ENCODE data around the gene MGA.

DNA sequence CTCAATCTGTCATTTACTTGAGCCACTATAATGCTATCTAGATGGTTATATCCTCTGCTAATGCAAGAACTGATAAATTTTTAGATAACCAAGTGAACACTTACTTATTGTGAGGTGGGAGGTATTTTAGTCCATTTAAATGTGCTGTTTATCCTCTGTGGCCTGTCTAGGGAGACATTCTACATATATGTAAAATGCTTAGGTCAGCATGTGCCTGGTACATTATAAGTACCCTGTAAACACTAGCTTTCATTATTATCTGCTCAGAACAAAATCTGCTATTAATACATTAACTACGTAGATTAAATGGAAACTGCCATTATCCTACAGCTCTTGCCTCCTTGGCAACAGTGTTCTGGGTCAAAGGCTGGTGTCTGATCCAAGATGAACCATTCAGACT, 72.3 kb downstream of the MGA start:
- TF ChIP-seq, protein P1, sequence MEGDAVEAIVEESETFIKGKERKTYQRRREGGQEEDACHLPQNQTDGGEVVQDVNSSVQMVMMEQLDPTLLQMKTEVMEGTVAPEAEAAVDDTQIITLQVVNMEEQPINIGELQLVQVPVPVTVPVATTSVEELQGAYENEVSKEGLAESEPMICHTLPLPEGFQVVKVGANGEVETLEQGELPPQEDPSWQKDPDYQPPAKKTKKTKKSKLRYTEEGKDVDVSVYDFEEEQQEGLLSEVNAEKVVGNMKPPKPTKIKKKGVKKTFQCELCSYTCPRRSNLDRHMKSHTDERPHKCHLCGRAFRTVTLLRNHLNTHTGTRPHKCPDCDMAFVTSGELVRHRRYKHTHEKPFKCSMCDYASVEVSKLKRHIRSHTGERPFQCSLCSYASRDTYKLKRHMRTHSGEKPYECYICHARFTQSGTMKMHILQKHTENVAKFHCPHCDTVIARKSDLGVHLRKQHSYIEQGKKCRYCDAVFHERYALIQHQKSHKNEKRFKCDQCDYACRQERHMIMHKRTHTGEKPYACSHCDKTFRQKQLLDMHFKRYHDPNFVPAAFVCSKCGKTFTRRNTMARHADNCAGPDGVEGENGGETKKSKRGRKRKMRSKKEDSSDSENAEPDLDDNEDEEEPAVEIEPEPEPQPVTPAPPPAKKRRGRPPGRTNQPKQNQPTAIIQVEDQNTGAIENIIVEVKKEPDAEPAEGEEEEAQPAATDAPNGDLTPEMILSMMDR (IDR thresholded peaks at IDR 0.05): no peak
- no peak for TF ChIP-seq POLR2A (IDR thresholded peaks at IDR 0.05)
- no peak for TF ChIP-seq EP300 (IDR thresholded peaks at IDR 0.05)
- TF ChIP-seq POLR2AphosphoS5 (IDR thresholded peaks at IDR 0.05): no peak

All from stomach (tissue), 4 donors.